Mesodermal cell (in vitro differentiated cells): ENCODE measurements around the gene SLC29A3.

Source experiments
- H3K27ac ChIP-seq: 2 replicates; pipeline ENCODE4 v1.7.0; 2013; ENCODE audit warnings: mild to moderate bottlenecking, low read depth, low read length, moderate library complexity; ENCODE audit not compliant: severe bottlenecking
- H3K36me3 ChIP-seq: 2 replicates; pipeline ENCODE4 v1.7.1; 2013; ENCODE audit warnings: mild to moderate bottlenecking, low read length, moderate library complexity; ENCODE audit not compliant: control insufficient read depth, insufficient read depth
- H3K4me1 ChIP-seq: one replicate; pipeline ENCODE4 v1.7.1; 2013; ENCODE audit warnings: mild to moderate bottlenecking, low read length; ENCODE audit not compliant: insufficient read depth, control insufficient read depth, poor library complexity, severe bottlenecking
- H3K4me3 ChIP-seq: 2 replicates; pipeline ENCODE4 v1.7.0; 2013; ENCODE audit warnings: low read length, control low read depth, mild to moderate bottlenecking; ENCODE audit not compliant: insufficient read depth, poor library complexity, severe bottlenecking; ENCODE audit errors: extremely low read depth
- H3K9me3 ChIP-seq: 2 replicates; pipeline ENCODE4 v1.7.1; 2013; ENCODE audit warnings: mild to moderate bottlenecking, low read length, moderate library complexity; ENCODE audit not compliant: control insufficient read depth
- WGBS, 2 experiments: methylation state at CpG; one replicate each; pipeline ENCODE4 v1.1.5; 2013; ENCODE audit warnings: missing lambda C conversion rate in 2 of 2; ENCODE audit not compliant: insufficient coverage in 2 of 2; 5-methylcytosine and 5-hydroxymethylcytosine counted together

The SLC29A3 gene

DNA sequence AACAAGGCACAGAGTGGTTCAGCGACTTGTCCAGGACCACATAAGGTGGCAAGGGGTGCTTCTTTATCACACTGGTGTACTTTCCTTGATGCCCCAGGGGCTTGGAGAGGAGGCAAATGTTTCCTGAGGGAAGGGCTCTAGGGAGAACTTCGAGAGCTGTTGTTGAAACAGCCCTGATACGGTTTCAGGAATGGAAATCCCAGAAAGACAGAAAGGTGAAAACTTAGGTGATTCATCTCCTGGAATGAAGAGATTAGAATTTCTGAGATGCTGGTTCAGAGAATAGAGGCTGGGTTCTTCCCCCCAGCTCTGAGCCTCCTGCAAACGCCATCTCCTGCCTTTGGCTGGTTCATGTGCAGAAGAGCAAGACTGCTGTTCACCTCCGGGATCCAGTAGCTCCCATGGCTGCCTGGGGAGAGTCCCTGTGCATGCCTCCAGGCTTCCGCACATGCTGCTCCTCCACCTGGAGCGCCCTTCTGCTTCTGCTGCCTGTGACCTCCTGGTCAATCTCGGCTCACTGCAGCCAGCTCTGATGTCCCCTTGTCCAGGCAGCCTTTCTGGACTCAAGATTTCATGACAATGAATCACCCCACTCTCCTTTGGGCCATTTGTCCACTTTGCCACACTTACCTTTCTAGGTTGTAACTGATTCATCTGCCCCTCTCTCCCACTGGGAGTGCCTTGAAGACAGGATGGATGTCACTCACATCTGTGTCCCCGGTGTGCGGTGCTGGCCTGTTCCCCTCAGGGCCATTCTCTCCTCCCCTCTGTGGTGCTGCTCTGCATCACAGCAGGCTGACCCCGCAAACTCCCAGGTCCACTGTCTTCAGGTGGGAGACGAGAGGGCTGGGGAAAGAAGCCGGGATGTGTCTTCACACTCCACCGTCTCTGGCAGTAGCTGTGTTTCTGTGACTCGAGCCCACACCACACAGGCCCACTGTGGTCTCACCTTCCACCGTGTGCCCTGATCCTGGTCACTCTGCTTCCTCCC, 74.0 kb downstream of the SLC29A3 start:
- H3K27ac ChIP-seq: no peak overlapping the region
- 90 to 91% methylated on average over 16 of the region's 16 CpGs for WGBS, 2 experiments
- no peaks in the 10 kb centered on the region for H3K9me3 ChIP-seq
- H3K36me3 ChIP-seq: no peaks in the 10 kb centered on the region
- peaks cover 10% of the 10 kb centered on the region for H3K4me1 ChIP-seq
- H3K4me3 ChIP-seq: no peak overlapping the region

DNA sequence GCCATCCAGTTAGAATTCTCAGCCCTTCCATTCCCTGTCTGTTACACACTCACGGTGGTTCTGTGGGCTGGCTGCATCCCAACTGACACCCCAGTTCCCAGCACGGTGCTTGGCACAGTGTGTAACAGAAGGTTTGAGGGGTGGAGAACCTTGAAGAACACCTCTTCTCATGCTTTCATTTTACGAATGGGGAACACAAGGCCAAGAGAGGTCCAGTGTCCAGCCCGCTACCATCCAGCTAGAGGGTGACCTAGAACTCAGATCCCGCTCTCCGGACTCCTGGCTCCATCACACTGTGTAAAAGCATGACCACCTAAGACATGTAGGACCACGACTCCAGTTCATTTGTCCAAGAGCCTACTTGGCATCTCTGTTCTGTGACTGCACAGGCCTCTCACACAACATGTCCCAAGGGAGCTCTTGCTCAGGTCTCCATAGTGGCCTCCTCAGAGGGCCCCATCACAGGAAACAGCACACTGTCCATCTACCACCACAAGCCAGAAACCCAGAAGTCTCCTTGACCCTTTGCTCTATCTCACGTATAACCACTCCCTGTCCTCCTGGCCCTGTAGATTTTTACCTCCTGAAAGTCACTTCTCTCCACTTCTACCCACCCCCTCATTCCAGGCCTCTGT, 74.9 kb downstream of the SLC29A3 start:
- Histone ChIP-seq H3K9me3 (no peaks in the 10 kb centered on the region), H3K4me1 (peaks cover 19% of the 10 kb centered on the region), H3K27ac (no peak overlapping the region), H3K4me3 (no peak overlapping the region), H3K36me3 (no peaks in the 10 kb centered on the region)
- WGBS, 2 experiments: 90 to 95% methylated on average over 7 to 8 of the region's 8 CpGs

DNA sequence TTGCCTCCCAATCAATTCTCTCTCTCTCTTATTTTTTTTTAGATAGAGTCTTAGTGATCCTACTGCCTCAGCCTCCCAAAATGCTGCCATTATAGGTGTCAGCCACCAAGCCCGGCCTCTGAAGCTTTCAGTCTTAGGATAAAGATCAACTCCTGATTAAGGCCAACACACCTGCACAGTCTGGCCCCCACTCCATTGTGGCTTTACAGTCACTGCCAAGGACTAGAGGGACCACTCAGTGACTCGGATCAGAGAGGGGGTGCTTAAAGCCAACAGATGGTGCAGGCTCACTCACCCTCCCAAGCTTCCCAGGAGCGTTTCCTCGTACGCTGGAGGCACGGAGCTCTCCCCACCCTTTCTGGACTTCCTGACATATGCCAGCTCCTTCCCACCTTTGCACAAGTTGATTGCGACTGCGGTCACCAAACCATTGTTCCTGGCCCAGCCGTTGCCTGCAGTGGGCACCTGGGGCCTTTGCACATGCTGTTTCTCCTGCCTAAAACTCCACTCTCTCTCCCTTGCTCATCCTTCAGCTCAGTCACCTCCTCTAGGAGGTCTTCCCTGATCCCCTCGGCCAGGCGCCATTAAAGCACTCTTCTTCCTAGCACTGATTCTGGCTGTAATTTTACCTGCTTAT, 76.0 kb downstream of the SLC29A3 start:
- no peaks in the 10 kb centered on the region for H3K9me3 ChIP-seq
- 86 to 93% methylated on average over 8 to 10 of the region's 11 CpGs for WGBS, 2 experiments
- no peak overlapping the region for H3K4me3 ChIP-seq
- peaks cover 19% of the 10 kb centered on the region for H3K4me1 ChIP-seq
- H3K36me3 ChIP-seq: no peaks in the 10 kb centered on the region
- no peak overlapping the region for H3K27ac ChIP-seq

DNA sequence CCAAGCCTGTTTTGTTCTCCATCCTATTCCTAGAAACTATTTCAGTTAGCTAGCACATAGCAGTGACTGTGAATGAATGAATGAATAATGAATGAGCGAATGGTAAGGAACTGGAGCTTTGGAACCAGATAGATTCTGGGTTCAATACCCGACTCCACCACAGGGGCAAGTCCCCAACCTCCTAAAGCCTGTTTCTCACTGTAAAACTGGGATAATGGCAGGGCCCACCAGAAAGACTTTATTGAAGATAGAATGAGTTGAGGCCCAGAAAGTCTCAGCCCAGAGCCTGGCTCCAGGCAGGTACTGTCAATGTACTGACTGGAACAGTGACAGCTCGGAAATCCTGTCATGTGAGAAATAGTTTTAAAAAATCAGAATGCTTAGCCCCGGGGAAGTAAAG, 76.6 kb downstream of the SLC29A3 start:
- peaks cover 19% of the 10 kb centered on the region for H3K4me1 ChIP-seq
- no peaks in the 10 kb centered on the region for H3K9me3 ChIP-seq
- H3K4me3 ChIP-seq: no peak overlapping the region
- H3K27ac ChIP-seq: no peak overlapping the region
- H3K36me3 ChIP-seq: no peaks in the 10 kb centered on the region
- WGBS, 2 experiments: 80 to 89% methylated on average over 1 to 4 of the region's 4 CpGs

DNA sequence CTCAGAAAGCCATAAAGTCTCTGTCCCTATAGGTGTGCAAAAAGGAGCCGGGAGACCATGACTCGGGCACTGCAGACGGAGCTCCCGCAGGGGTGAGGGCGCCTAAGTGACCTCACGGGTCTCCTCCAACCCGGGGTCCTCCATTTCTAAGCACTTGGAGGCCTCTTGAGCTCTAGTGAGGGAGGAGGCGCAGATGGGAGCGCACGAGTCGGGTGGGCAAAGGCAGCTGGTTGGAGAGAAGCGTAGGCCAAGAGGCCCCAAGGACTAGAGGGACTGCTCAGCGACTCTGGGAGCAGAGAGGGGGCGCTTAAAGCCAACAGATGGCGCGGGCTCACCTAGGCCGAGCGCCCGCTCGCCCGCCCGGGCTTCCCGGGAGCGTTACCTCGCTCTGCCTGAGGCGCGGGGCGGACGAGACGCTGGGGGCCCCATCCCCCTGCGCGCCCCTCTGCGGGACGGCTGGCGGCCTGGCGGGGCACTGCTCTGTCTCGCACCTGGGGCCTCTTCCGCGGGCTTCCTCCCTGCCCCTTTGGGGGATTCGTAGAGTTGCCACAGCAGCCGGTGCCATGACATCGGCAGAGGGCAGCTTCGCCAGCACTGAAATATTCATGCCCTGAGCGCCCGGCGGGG, 77.1 kb downstream of the SLC29A3 start:
- Histone ChIP-seq H3K4me1 (peaks cover 19% of the 10 kb centered on the region), H3K36me3 (no peaks in the 10 kb centered on the region), H3K9me3 (no peaks in the 10 kb centered on the region), H3K4me3 (peak overlapping the region; percentile 28), H3K27ac (no peak overlapping the region)
- WGBS, 2 experiments: 13% methylated on average over 34 to 41 of the region's 46 CpGs

DNA sequence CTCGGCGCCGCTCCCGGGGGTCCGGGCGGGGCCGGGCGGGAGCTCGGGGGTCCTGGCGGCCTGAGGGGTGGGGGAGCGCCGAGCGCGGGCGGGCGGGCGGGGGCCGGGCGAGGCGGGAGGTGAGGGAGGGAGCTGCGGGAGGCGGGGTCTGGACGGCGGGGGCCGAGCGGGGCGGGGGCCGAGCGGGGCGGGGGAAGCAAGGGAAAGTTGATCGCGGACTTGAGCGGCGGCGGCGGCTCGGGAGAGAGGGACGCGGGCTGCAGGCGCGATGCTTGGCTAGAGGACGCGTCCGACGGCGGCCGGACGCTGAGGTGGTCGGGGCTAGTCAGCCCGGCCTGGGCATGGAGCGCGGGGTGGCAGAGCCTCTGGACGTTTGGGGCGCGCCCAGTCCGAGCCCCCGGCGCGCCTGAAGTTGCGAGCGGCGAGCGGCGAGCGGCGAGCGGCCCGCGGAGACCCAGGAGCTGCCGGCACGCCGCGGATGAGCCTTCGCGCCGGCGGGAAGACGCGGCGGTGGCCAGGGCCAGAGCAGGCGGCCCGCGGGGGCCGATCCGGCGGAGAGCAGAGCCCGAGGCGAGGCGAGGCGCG, 77.7 kb downstream of the SLC29A3 start, which contains the start of gene CDH23:
TSS of gene CDH23 (plus strand) at position 210 of the 585 bp plus-strand sequence. CDS start 42,912 bp downstream, outside the sequence.
- H3K4me3 ChIP-seq: peak within 1 kb of the TSS; percentile 28
- H3K36me3 ChIP-seq: no peaks in the 10 kb centered on the region
- WGBS, 2 experiments: 0% methylated on average over 40 to 55 of the region's 91 CpGs
- no peaks in the 10 kb centered on the region for H3K9me3 ChIP-seq
- H3K4me1 ChIP-seq: peaks cover 19% of the 10 kb centered on the region
- H3K27ac ChIP-seq: no peak within 1 kb of the TSS

DNA sequence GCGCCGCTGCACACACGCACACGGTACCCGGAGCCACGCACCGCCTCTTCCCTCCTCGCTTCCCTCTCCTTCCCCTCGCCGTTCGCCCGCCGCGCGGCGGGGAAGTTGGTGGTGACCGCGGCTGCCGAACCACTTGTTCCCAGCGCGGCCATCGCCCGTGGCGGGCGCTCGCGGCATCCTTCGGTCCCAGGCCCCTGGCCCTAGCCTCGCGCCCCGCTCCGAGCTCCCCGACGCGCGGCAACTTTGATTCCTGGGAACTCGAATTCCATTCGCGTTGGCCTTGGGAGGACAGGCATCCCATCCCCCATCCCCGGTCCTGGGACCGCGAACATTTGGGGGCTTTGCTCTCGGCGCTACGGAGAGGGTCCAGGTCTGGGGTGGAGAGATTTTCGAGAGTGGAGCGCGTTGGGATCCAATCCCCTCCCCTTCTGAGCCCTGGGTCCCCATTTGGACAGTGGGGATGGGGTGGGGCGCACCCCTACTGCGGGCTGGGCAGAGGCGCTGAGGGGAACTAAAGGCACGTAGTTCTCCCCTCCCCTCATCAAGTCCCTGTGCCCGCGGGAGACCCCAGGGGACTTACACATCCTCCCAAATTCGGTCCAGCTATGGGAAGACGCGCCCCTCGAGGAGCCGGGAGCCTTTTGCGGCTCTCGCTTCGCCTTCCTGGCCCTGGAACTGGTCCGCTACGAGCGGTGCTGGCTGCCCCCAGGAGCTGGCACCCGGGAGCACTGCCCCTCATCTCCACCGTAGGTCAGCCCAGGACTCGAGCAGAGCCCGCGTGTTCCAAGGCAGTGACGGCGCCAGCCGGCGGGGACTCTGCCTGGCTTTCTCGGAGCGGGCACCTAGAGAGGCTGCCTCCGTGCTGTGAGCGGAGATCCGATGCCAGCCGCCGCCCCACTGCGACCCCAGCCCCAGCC, 78.5 kb downstream of the SLC29A3 start:
- Histone ChIP-seq H3K36me3 (no peaks in the 10 kb centered on the region), H3K9me3 (no peaks in the 10 kb centered on the region), H3K4me3 (peak overlapping the region; percentile 26), H3K4me1 (peaks cover 19% of the 10 kb centered on the region), H3K27ac (no peak overlapping the region)
- WGBS, 2 experiments: 1 to 3% methylated on average over 48 to 69 of the region's 82 CpGs

DNA sequence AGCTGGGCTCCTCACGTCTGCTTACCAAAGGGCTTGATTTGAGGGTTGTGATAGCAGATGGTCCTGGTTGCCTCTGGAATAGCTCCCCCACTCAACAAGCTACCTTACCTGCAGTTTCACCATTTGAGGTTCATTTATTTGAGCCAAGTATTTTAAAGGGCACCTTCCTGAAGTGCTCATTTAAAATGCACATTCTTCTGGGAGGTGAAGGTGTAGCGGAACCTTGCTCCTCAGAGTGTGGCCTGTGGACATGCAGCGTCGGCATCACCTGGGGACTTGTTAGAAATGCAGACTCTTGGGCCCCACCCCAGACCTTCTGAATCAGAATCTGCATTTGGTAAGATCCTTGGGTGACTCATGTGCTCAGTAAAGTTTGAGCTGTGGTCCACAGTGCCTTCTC, 79.9 kb downstream of the SLC29A3 start:
- Histone ChIP-seq H3K4me3 (no peak overlapping the region), H3K9me3 (no peaks in the 10 kb centered on the region), H3K4me1 (peaks cover 19% of the 10 kb centered on the region), H3K27ac (no peak overlapping the region), H3K36me3 (no peaks in the 10 kb centered on the region)
- 64 to 68% methylated on average over 3 to 4 of the region's 4 CpGs for WGBS, 2 experiments

DNA sequence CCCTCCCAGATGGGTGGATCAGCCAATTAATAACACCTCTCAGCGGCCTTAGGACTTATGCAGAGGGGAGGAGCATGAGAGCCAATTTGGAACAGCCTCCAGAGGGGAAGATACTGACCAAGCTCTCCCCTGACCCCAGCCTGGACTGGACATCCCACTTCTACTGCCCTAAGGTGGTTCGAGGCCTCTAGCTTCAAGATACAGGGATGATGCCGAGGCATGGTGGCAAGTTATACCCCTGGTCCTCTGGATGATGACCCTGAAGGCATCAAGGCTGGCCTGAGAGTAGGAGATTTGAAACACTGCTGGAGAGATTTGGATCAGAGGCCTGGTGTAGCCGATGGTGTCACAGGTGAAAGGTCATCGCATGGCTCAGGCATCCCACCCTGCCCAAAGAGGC, 80.9 kb downstream of the SLC29A3 start:
- no peaks in the 10 kb centered on the region for H3K9me3 ChIP-seq
- peaks cover 19% of the 10 kb centered on the region for H3K4me1 ChIP-seq
- H3K36me3 ChIP-seq: no peaks in the 10 kb centered on the region
- 84 to 92% methylated on average over 3 to 4 of the region's 5 CpGs for WGBS, 2 experiments
- H3K27ac ChIP-seq: no peak overlapping the region
- no peak overlapping the region for H3K4me3 ChIP-seq
